Smooth muscle cell of trachea (primary cell): Measurements from ENCODE around the gene ERFE. TPM values are rescaled to one million over a fixed set of nuclear protein-coding genes. Genes with fewer than 3 reads are reported as not detected.

Source experiments
- total RNA-seq: library from RNA; depleted of rRNA; stranded (reverse); fragments of >200 nt; gene quantifications from 2 replicates; pipeline ENCODE4 v1.2.1, GENCODE V29; 2014

The ERFE gene, protein sequence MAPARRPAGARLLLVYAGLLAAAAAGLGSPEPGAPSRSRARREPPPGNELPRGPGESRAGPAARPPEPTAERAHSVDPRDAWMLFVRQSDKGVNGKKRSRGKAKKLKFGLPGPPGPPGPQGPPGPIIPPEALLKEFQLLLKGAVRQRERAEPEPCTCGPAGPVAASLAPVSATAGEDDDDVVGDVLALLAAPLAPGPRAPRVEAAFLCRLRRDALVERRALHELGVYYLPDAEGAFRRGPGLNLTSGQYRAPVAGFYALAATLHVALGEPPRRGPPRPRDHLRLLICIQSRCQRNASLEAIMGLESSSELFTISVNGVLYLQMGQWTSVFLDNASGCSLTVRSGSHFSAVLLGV
- total RNA-seq, result 3.6 and 4.2 TPM in 2 replicates

DNA sequence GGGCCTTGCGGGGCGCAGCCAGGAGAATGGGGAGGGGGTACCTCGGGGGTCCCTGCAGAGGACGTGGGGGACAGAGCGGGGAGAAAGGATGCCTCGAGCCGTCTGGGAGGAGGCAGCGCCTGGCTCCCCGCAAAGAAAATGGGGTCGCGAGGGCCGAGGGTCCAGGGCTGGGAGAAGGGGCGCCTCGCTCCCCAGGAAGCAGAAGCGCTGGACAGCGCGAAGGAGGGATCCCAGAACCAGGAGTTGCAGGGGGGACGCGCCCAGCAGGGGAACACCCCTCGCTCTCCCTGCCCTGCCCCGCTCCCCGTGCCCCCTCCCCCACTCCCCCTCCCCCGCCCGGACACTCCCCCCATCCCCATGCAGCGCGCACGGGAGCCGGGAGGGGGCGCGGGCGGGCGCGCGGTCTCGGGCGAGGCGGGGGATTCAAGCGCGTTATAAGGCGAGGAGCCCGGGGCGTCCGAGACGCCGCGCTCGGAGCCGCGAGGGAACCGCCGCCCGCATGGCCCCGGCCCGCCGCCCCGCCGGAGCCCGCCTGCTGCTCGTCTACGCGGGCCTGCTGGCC lies at the start of gene ERFE:
ERFE (plus strand) TSS at position 462 of the 562 bp plus-strand sequence; CDS start at position 500, 38 bp downstream.

GRCh38 chr2:238138331-238139195 lies 20.2 kb upstream of the ERFE start, which contains the start of gene KLHL30:
Gene KLHL30 (plus strand): TSS chr2:238138668. CDS start chr2:238140755, 2,087 bp downstream.

GRCh38 chr2:238203094-238203972 lies 44.6 kb downstream of the ERFE start, which contains the start of gene ILKAP:
Gene ILKAP (minus strand): TSS chr2:238203695. CDS start chr2:238203553, 142 bp downstream.

Other genes with a start within 250 kb of the ERFE start
- gene UBE2F, start 192.0 kb upstream of the ERFE start, total RNA-seq, result 59.3 and 60.4 TPM in 2 replicates
- gene SCLY, start 98.0 kb upstream of the ERFE start, total RNA-seq, result 11.6 and 11.9 TPM in 2 replicates
- gene ESPNL, start 58.6 kb upstream of the ERFE start, total RNA-seq, result 2.3 and 9.8 TPM in 2 replicates
- gene KLHL30, start 20.3 kb upstream of the ERFE start, total RNA-seq, result 0.29 and 0.66 TPM in 2 replicates
- gene ILKAP, start 44.7 kb downstream of the ERFE start, total RNA-seq, result 19.8 and 32.1 TPM in 2 replicates
- 1.8 and 2.9 TPM in 2 replicates for gene HES6, start 81.1 kb downstream of the ERFE start, total RNA-seq
- 2.8 and 5.4 TPM in 2 replicates for gene PER2, start 129.6 kb downstream of the ERFE start, total RNA-seq
- 6.9 and 8.0 TPM in 2 replicates for gene TRAF3IP1, start 161.5 kb downstream of the ERFE start, total RNA-seq